K562 (cell line): Measurements from ENCODE around the gene MRPL3. TPM values are rescaled to one million over a fixed set of nuclear protein-coding genes. Genes with fewer than 3 reads are reported as not detected.

Experiments
- ATAC-seq: fragments of 200-7000 bp; cut with Tn5 transposase; 3 replicates; pipeline ENCODE4 v1.9.1; 2020; ENCODE audit warnings: moderate library complexity
- BruUV-seq: library from RNA; stranded (reverse); fragments of 400-500 nt; replicated peaks from 2 replicates; lab custom pipeline; 2021; lab: Mats Ljungman, UMichigan
- CTCF ChIA-PET: fragments of 300-600 bp; formaldehyde crosslinking; extraction: SDS; loops from one replicate; lab custom pipeline; 2021; ENCODE audit warnings: low intra/inter-chr PET ratio; lab: Yijun Ruan, JAX
- POLR2A ChIA-PET: fragments of 300-600, 350-650 bp; sonication (Branson Sonifier 250); formaldehyde crosslinking; extraction: SDS; loops from one replicate; lab custom pipeline; 2021; ENCODE audit warnings: antibody characterized with exemption, inconsistent platforms; lab: Yijun Ruan, JAX
- DNase-seq, 4 experiments: peaks; one replicate each; pipeline versions ENCODE4 v3.0.0 to v3.0.0-alpha.2; 2011 to 2018; ENCODE audit warnings: low spot score in 3 of 4, mixed read lengths in 3 of 4; ENCODE audit errors: extremely low read depth in 1 of 4
- FAIRE-seq: peaks from 2 replicates; lab custom pipeline; 2011; peaks lifted over from hg19 to GRCh38; lab: Jason Lieb, UNC
- H2AFZ ChIP-seq: 2 replicates; pipeline ENCODE4 v1.6.0; 2011; ENCODE audit warnings: low read depth, low read length, control low read depth, inconsistent platforms
- H3K27ac ChIP-seq: fragments of 200-600 bp; 3 replicates; pipeline ENCODE4 v1.8.0; 2011; ENCODE audit warnings: low read depth, mild to moderate bottlenecking, control low read depth, inconsistent platforms, low read length, moderate library complexity, mixed read lengths; ENCODE audit errors: extremely low read depth
- H3K27me3 ChIP-seq, 2 experiments: fragments of 300-600 bp in 1 of 2; 2 replicates in 1 of 2; 3 replicates in 1 of 2; pipeline versions ENCODE4 v1.6.0 to v1.8.0; 2011; ENCODE audit warnings: inconsistent platforms in 2 of 2, low read length in 2 of 2, mild to moderate bottlenecking in 1 of 2, mixed read lengths in 1 of 2, moderate library complexity in 1 of 2; ENCODE audit not compliant: control insufficient read depth in 2 of 2, insufficient read depth in 2 of 2
- H3K36me3 ChIP-seq: fragments of 300-600 bp; 3 replicates; pipeline ENCODE4 v1.8.0; 2011; ENCODE audit warnings: mild to moderate bottlenecking, low read length, inconsistent platforms; ENCODE audit not compliant: control insufficient read depth, insufficient read depth
- H3K4me1 ChIP-seq, 2 experiments: fragments of 200-600 bp in 1 of 2; replicated peaks in 1 of 2; 2 replicates in 1 of 2; 3 replicates in 1 of 2; pipeline versions ENCODE4 v1.5.1 to v1.8.0; 2011; ENCODE audit warnings: inconsistent platforms in 2 of 2, low read length in 2 of 2, mild to moderate bottlenecking in 1 of 2, mixed read lengths in 1 of 2, moderate library complexity in 1 of 2; ENCODE audit not compliant: control insufficient read depth in 2 of 2, insufficient read depth in 2 of 2
- H3K4me2 ChIP-seq: 2 replicates; pipeline ENCODE4 v1.6.1; 2011; ENCODE audit warnings: low read length, control low read depth, inconsistent platforms, mixed read lengths; ENCODE audit not compliant: insufficient read depth
- H3K4me3 ChIP-seq: fragments of 200-600 bp; sonication (generic), shearing (Covaris generic); 2 replicates; pipeline ENCODE4 v1.5.1; 2016; ENCODE audit warnings: control low read depth, inconsistent platforms
- H3K79me2 ChIP-seq: fragments of 200-600 bp; 3 replicates; pipeline ENCODE4 v1.8.0; 2011; ENCODE audit warnings: low read length, inconsistent platforms; ENCODE audit not compliant: control insufficient read depth, insufficient read depth
- H3K9ac ChIP-seq, 2 experiments: 2 replicates each; pipeline versions ENCODE4 v1.6.0 to v1.6.1; 2011; ENCODE audit warnings: low read depth in 2 of 2, low read length in 2 of 2, control low read depth in 1 of 2, inconsistent platforms in 1 of 2, mild to moderate bottlenecking in 1 of 2, mixed read lengths in 1 of 2; ENCODE audit not compliant: insufficient read depth in 1 of 2
- H3K9me1 ChIP-seq: one replicate; pipeline ENCODE4 v1.6.0; 2011; ENCODE audit warnings: inconsistent platforms, mild to moderate bottlenecking, low read length, moderate library complexity; ENCODE audit not compliant: control insufficient read depth, insufficient read depth
- H3K9me3 ChIP-seq: replicated peaks from 2 replicates; pipeline ENCODE4 v1.5.1; 2011; ENCODE audit warnings: low read depth, low read length, inconsistent platforms; ENCODE audit not compliant: control insufficient read depth, insufficient read depth
- H4K20me1 ChIP-seq: replicated peaks from 2 replicates; pipeline ENCODE4 v1.6.1; 2011; ENCODE audit warnings: low read length, inconsistent platforms, mixed read lengths; ENCODE audit not compliant: control insufficient read depth, insufficient read depth
- DACH1 ChIP-seq: fragments of 450-650 bp; IDR thresholded peaks from 2 replicates; pipeline ENCODE4 v1.6.1; 2018; ENCODE audit not compliant: partially characterized antibody
- NFIX ChIP-seq: fragments of 250-450 bp; sonication (Bioruptor Pico); IDR thresholded peaks from 2 replicates; pipeline ENCODE4 v1.4.0; 2020; ENCODE audit warnings: low read depth, mild to moderate bottlenecking, moderate library complexity
- PYGO2 ChIP-seq: fragments of 450-650 bp; IDR thresholded peaks from 2 replicates; pipeline ENCODE4 v1.6.1; 2016; ENCODE audit warnings: mild to moderate bottlenecking, missing genetic modification characterization, moderate library complexity, missing compliant biosample characterization
- ZNF785 ChIP-seq: fragments of 250-450 bp; sonication (Bioruptor Pico); IDR thresholded peaks from 2 replicates; pipeline ENCODE4 v1.4.0; 2020; ENCODE audit warnings: mild to moderate bottlenecking
- WGBS: fragments of 100-300 bp; shearing (Covaris generic); methylation state at CpG from one replicate; pipeline ENCODE4 v1.1.6; 2016; ENCODE audit warnings: low coverage, mixed read lengths; ENCODE audit not compliant: insufficient coverage; ENCODE audit errors: missing lambda C conversion rate; 5-methylcytosine and 5-hydroxymethylcytosine counted together
- in situ Hi-C: fragments of 300-500 bp; cut with MboI; formaldehyde crosslinking; loops from 4 replicates; pipeline ENCODE4 v1.15.0; 2018; ENCODE audit warnings: inconsistent platforms, mixed read lengths
- intact Hi-C: fragments of 100-400 bp; cut with micrococcal nuclease; formaldehyde crosslinking; loops from 2 replicates; pipeline ENCODE4 v1.14.2; 2022
- polyA plus RNA-seq, 8 experiments: library from polyadenylated mRNA; depleted of rRNA in 4 of 8; stranded (reverse) in 5 of 8; unstranded in 3 of 8; fragments of >200 nt; fragmentation: Nextera tagmentation in 2 of 8; fragmentation: Illumina TruSeq in 1 of 8; extraction: Ambion mirVana in 2 of 8; extraction: Trizol in 1 of 8; gene quantifications; 2 replicates each; pipeline versions ENCODE4 v1.2.1 to v1.2.3, GENCODE V29; 2011 to 2014; ENCODE audit warnings: inconsistent platforms in 1 of 8, missing spikeins in 1 of 8
- total RNA-seq, 7 experiments: library from RNA; depleted of rRNA in 6 of 7; stranded (reverse); fragments of >200 nt in 6 of 7; fragmentation: Illumina TruSeq in 2 of 7; extraction: Trizol in 2 of 7; gene quantifications; 2 replicates each; pipeline versions ENCODE4 v1.2.1 to v1.2.3, GENCODE V29; 2011 to 2021; ENCODE audit warnings: low replicate concordance in 1 of 7
- TF ChIP-seq, protein P1 (sequence below), 2 experiments: fragments of 450-650 bp; conservative IDR thresholded peaks; 2 replicates each; pipeline ENCODE4 v1.6.1; 2017; ENCODE audit warnings: mild to moderate bottlenecking in 2 of 2, moderate library complexity in 2 of 2
- TF ChIP-seq, protein P2 (sequence below): fragments of 250-450 bp; sonication (Bioruptor Pico); IDR thresholded peaks from 2 replicates; pipeline ENCODE4 v1.8.0; 2022; ENCODE audit warnings: inconsistent platforms

Gene MRPL3
- total and polyA plus RNA-seq, 9 of the 15 experiments (the other 6 are each of a cell fraction or from before 2014, with no cell fraction given) = 81.7 to 340 (median 190) TPM

DNA sequence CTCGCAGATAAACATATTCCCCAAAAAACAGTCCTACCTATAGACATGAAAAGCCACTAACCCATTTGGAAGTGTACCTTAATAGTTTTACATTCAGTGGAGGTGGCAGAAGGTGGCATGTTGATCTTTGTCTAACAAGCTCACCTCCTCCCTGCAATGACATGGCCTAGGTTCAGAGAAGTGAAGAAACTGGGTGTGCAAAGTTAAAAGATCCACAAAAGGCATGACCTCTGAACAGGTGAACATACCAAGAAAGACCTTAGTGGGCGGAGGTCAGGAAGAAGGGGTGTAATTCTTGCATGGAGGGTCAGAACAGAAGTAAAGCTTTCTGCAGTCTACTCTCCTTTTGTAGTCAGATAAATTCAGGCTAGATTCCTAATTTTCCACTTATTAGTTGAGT is 822 bp downstream of the MRPL3 start (continued):
- TF ChIP-seq, protein P1, sequence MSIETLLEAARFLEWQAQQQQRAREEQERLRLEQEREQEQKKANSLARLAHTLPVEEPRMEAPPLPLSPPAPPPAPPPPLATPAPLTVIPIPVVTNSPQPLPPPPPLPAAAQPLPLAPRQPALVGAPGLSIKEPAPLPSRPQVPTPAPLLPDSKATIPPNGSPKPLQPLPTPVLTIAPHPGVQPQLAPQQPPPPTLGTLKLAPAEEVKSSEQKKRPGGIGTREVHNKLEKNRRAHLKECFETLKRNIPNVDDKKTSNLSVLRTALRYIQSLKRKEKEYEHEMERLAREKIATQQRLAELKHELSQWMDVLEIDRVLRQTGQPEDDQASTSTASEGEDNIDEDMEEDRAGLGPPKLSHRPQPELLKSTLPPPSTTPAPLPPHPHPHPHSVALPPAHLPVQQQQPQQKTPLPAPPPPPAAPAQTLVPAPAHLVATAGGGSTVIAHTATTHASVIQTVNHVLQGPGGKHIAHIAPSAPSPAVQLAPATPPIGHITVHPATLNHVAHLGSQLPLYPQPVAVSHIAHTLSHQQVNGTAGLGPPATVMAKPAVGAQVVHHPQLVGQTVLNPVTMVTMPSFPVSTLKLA (conservative IDR thresholded peaks at IDR 0.05) = no peak
- TF ChIP-seq, protein P2, sequence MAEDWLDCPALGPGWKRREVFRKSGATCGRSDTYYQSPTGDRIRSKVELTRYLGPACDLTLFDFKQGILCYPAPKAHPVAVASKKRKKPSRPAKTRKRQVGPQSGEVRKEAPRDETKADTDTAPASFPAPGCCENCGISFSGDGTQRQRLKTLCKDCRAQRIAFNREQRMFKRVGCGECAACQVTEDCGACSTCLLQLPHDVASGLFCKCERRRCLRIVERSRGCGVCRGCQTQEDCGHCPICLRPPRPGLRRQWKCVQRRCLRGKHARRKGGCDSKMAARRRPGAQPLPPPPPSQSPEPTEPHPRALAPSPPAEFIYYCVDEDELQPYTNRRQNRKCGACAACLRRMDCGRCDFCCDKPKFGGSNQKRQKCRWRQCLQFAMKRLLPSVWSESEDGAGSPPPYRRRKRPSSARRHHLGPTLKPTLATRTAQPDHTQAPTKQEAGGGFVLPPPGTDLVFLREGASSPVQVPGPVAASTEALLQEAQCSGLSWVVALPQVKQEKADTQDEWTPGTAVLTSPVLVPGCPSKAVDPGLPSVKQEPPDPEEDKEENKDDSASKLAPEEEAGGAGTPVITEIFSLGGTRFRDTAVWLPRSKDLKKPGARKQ (CRISPR knock-in tag) = no peak
- TF ChIP-seq PYGO2 (tag) (no peak), DACH1 (no peak)

DNA sequence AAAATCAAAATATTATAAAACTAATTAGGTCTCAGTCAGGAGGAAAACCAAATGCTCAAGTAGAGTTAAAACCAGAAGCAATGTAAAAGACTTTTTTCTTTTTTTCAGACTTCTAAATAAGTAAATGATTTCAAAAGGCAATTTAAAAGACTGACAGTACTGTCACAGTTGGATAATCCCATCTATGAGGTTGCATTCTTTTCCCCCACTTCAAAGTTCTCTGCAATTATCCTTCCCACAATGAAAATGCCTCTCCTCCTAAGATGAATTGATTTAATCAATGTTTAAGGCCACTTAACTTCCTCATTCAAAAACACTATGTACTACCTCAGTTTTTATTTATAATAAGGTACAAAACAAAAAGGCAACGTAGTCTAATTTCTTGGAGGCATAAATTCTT is 8.1 kb downstream of the MRPL3 start:
- no peak for ATAC-seq
- Histone ChIP-seq H3K4me1 (no peaks in the 10 kb centered on the region), H3K27ac (no peak overlapping the region), H3K36me3 (peaks cover 95% of the 10 kb centered on the region), H3K27me3 (no peaks in the 10 kb centered on the region), H3K79me2 (peaks cover 48% of the 10 kb centered on the region), H3K9me3 (no peaks in the 10 kb centered on the region), H3K9ac (no peak overlapping the region), H4K20me1 (0 out of 2 replicates have a peak, but pooled peaks cover 8% of the 10 kb centered on the region), H3K9me1 (peaks cover 3% of the 10 kb centered on the region), H3K4me2 (no peak overlapping the region), H2AFZ (no peak overlapping the region), H3K4me3 (no peak overlapping the region)
- POLR2A ChIA-PET = no interaction called here
- no peak for DNase-seq
- in situ Hi-C loops = loop anchor here (25.0 kb wide), 1 partner anchor 457 kb away; the partner anchor contains the start of genes ASTE1 and NEK11
- 100% methylated on average over 1 of the region's 1 CpG for WGBS
- CTCF ChIA-PET = no interaction called here
- BruUV-seq = no TSS peak
- no peak for FAIRE-seq
- no peak for TF ChIP-seq NFIX
- no peak for TF ChIP-seq ZNF785 (CRISPR knock-in tag)
- intact Hi-C loops = no loop called here
